ENCODE results near the gene UBALD2.

DNA sequence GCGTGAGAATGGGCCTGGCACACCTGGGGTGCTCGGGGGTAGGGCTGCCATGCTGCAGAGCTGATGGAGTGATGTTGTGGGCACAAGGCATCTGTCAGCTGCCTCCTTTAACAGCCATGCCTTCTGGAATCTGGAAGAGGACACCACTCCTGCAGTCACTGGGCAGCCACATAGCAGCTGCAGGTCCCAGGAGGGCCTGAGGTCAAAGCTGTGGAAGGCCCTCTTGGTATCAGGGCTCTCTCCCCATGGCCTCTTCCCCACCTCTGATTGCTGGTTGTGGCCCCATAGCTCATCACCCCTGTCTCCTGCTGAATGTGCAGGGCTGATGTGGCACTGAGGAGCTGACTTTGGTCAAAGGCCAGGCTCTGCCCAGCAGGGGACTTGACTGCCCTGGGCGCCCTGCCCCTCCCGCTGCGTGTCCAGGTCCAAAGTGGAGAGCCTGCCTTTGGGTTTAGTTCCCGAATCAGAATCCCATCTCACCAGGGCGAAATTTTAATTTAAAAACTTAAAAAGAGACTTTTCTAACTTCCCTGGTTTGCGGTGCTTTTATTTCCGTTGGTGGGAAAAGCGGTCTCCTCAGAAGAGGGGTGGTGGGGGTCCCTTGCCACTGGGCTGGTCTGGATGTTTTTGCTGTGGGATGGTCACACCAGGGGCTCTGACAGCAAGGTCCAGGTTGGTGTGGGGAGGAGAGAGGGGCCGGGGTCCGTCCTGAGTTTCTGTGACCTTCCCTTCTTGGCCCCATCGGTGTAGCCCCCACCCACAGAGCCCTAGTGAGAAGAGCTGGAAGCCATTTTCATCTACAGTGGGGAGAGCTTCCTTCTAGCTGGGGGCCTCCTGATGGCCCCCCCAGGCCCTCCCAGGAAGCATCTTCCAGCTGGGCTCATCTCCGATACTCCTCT is 5.9 kb downstream of the UBALD2 start:
- TF ChIP-seq SUZ12 (IDR thresholded peaks at IDR 0.05; ENCODE audit: extremely low read depth, insufficient read depth, insufficient read length) (no peak), YY1 (IDR thresholded peaks at IDR 0.05; ENCODE audit: insufficient read depth, insufficient read length) (no peak), ZNF274 (IDR thresholded peaks at IDR 0.05; ENCODE audit: low read depth, low read length) (no peak)

Measured in NT2/D1 (cell line).